ENCODE measurements around the gene TP53I13.

Gene TP53I13

DNA sequence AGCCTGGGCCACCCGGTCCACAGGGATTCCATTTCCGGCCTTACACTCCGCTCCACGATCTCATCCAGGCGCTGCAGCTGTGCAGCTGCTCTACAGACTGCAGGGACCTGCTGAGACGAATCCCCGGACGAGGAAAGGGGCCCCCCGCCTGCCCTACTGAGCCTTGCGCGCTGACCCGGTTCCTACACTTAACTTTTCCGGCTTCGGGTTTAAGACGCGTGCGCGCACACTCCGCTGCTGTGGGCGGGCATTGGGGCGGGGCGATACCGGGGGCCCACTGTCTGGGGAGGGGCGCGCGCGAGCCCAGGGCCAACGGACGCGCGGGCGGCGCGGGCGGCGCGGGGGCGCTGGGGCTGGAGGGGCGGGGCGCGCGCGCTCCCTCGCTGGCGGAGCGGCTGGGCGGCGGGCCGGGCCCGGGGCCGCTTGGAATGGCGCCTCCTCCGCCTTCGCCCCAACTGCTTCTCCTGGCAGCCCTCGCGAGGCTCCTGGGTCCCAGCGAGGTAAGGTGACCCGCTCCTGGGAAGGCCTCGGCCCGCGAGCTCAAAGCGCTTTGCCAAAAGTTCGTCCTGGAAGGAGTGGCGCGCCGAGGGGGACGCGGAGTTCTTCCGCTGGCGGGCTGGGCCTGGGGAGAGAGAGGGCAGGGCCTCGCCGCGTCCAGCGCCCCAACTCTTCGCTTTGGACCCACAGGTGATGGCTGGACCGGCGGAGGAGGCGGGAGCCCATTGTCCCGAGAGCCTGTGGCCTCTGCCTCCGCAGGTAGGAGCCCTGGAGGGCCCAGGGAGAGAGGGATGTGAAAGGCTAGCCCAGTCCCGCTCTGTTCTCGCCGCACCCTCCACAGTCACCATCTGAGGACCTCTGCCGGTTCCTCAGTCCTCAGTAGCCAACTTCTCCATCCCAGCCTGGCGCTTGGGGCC, at the start of gene TP53I13 (continued):
- TF ChIP-seq, protein P1, sequence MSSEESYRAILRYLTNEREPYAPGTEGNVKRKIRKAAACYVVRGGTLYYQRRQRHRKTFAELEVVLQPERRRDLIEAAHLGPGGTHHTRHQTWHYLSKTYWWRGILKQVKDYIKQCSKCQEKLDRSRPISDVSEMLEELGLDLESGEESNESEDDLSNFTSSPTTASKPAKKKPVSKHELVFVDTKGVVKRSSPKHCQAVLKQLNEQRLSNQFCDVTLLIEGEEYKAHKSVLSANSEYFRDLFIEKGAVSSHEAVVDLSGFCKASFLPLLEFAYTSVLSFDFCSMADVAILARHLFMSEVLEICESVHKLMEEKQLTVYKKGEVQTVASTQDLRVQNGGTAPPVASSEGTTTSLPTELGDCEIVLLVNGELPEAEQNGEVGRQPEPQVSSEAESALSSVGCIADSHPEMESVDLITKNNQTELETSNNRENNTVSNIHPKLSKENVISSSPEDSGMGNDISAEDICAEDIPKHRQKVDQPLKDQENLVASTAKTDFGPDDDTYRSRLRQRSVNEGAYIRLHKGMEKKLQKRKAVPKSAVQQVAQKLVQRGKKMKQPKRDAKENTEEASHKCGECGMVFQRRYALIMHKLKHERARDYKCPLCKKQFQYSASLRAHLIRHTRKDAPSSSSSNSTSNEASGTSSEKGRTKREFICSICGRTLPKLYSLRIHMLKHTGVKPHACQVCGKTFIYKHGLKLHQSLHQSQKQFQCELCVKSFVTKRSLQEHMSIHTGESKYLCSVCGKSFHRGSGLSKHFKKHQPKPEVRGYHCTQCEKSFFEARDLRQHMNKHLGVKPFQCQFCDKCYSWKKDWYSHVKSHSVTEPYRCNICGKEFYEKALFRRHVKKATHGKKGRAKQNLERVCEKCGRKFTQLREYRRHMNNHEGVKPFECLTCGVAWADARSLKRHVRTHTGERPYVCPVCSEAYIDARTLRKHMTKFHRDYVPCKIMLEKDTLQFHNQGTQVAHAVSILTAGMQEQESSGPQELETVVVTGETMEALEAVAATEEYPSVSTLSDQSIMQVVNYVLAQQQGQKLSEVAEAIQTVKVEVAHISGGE (tag by site-specific recombination; conservative IDR thresholded peaks at IDR 0.05; ENCODE audit: low read depth), result no peak; the same call in 1 of the 2 replicates
- TF ChIP-seq ZNF350 (tag by site-specific recombination; IDR thresholded peaks at IDR 0.05) (no peak), ZNF585B (tag by site-specific recombination; IDR thresholded peaks at IDR 0.05) (no peak), ZNF311 (tag by site-specific recombination; IDR thresholded peaks at IDR 0.05; ENCODE audit: borderline replicate concordance) (no peak), ZNF354C (tag by site-specific recombination; IDR thresholded peaks at IDR 0.05; ENCODE audit: borderline replicate concordance, low read depth) (no peak), KLF16 (tag by site-specific recombination; IDR thresholded peaks at IDR 0.05) (peak; percentile 66), ZNF274 (IDR thresholded peaks at IDR 0.05; ENCODE audit: low read length) (no peak), ZNF274 (tag by site-specific recombination; IDR thresholded peaks at IDR 0.05; ENCODE audit: borderline replicate concordance) (no peak), ZNF302 (tag by site-specific recombination; IDR thresholded peaks at IDR 0.05; ENCODE audit: low read depth) (no peak), SCRT2 (tag by site-specific recombination; IDR thresholded peaks at IDR 0.05) (peak; percentile 79), ZNF510 (tag by site-specific recombination; IDR thresholded peaks at IDR 0.05; ENCODE audit: insufficient replicate concordance) (no peak), ZNF366 (tag by site-specific recombination; conservative IDR thresholded peaks at IDR 0.05) (peak; percentile 75), ZNF664 (tag by site-specific recombination; IDR thresholded peaks at IDR 0.05) (no peak), GLI4 (tag by site-specific recombination; IDR thresholded peaks at IDR 0.05) (no peak), ZNF416 (tag by site-specific recombination; IDR thresholded peaks at IDR 0.05) (no peak), ZNF837 (tag by site-specific recombination; IDR thresholded peaks at IDR 0.05) (no peak), TRIM28 (IDR thresholded peaks at IDR 0.05; ENCODE audit: borderline replicate concordance, low read length) (no peak), ZNF571 (tag by site-specific recombination; IDR thresholded peaks at IDR 0.05) (no peak), ZSCAN16 (tag by site-specific recombination; IDR thresholded peaks at IDR 0.05) (no peak), ZNF169 (tag by site-specific recombination; IDR thresholded peaks at IDR 0.05) (no peak), KLF9 (tag by site-specific recombination; IDR thresholded peaks at IDR 0.05; ENCODE audit: low read depth) (peak; percentile 39; the same call in 1 of the 2 replicates), ZNF785 (tag by site-specific recombination; IDR thresholded peaks at IDR 0.05) (no peak), ZNF174 (tag by site-specific recombination; IDR thresholded peaks at IDR 0.05) (no peak)
- TF ChIP-seq, protein P2, sequence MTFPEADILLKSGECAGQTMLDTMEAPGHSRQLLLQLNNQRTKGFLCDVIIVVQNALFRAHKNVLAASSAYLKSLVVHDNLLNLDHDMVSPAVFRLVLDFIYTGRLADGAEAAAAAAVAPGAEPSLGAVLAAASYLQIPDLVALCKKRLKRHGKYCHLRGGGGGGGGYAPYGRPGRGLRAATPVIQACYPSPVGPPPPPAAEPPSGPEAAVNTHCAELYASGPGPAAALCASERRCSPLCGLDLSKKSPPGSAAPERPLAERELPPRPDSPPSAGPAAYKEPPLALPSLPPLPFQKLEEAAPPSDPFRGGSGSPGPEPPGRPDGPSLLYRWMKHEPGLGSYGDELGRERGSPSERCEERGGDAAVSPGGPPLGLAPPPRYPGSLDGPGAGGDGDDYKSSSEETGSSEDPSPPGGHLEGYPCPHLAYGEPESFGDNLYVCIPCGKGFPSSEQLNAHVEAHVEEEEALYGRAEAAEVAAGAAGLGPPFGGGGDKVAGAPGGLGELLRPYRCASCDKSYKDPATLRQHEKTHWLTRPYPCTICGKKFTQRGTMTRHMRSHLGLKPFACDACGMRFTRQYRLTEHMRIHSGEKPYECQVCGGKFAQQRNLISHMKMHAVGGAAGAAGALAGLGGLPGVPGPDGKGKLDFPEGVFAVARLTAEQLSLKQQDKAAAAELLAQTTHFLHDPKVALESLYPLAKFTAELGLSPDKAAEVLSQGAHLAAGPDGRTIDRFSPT (tag by site-specific recombination; IDR thresholded peaks at IDR 0.05), result no peak; the same call in 1 of the 2 replicates
- TF ChIP-seq, protein P3, sequence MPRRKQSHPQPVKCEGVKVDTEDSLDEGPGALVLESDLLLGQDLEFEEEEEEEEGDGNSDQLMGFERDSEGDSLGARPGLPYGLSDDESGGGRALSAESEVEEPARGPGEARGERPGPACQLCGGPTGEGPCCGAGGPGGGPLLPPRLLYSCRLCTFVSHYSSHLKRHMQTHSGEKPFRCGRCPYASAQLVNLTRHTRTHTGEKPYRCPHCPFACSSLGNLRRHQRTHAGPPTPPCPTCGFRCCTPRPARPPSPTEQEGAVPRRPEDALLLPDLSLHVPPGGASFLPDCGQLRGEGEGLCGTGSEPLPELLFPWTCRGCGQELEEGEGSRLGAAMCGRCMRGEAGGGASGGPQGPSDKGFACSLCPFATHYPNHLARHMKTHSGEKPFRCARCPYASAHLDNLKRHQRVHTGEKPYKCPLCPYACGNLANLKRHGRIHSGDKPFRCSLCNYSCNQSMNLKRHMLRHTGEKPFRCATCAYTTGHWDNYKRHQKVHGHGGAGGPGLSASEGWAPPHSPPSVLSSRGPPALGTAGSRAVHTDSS (tag by site-specific recombination; IDR thresholded peaks at IDR 0.05), result no peak
- TF ChIP-seq, protein P4, sequence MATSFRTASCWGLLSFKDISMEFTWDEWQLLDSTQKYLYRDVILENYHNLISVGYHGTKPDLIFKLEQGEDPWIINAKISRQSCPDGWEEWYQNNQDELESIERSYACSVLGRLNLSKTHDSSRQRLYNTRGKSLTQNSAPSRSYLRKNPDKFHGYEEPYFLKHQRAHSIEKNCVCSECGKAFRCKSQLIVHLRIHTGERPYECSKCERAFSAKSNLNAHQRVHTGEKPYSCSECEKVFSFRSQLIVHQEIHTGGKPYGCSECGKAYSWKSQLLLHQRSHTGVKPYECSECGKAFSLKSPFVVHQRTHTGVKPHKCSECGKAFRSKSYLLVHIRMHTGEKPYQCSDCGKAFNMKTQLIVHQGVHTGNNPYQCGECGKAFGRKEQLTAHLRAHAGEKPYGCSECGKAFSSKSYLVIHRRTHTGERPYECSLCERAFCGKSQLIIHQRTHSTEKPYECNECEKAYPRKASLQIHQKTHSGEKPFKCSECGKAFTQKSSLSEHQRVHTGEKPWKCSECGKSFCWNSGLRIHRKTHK (tag by site-specific recombination; IDR thresholded peaks at IDR 0.05), result no peak
- TF ChIP-seq, protein P5, sequence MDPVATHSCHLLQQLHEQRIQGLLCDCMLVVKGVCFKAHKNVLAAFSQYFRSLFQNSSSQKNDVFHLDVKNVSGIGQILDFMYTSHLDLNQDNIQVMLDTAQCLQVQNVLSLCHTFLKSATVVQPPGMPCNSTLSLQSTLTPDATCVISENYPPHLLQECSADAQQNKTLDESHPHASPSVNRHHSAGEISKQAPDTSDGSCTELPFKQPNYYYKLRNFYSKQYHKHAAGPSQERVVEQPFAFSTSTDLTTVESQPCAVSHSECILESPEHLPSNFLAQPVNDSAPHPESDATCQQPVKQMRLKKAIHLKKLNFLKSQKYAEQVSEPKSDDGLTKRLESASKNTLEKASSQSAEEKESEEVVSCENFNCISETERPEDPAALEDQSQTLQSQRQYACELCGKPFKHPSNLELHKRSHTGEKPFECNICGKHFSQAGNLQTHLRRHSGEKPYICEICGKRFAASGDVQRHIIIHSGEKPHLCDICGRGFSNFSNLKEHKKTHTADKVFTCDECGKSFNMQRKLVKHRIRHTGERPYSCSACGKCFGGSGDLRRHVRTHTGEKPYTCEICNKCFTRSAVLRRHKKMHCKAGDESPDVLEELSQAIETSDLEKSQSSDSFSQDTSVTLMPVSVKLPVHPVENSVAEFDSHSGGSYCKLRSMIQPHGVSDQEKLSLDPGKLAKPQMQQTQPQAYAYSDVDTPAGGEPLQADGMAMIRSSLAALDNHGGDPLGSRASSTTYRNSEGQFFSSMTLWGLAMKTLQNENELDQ (tag by site-specific recombination; IDR thresholded peaks at IDR 0.05; ENCODE audit: low read depth), result no peak
- TF ChIP-seq, protein P6, sequence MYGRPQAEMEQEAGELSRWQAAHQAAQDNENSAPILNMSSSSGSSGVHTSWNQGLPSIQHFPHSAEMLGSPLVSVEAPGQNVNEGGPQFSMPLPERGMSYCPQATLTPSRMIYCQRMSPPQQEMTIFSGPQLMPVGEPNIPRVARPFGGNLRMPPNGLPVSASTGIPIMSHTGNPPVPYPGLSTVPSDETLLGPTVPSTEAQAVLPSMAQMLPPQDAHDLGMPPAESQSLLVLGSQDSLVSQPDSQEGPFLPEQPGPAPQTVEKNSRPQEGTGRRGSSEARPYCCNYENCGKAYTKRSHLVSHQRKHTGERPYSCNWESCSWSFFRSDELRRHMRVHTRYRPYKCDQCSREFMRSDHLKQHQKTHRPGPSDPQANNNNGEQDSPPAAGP (tag by site-specific recombination; IDR thresholded peaks at IDR 0.05), result peak; percentile 42; the same call in 1 of the 2 replicates

All from HEK293 (cell line).